Neural progenitor cell (in vitro differentiated cells): Measurements from ENCODE around the gene FRYL. TPM values are rescaled to one million over a fixed set of nuclear protein-coding genes. Genes with fewer than 3 reads are reported as not detected.

Experiments used
- DNase-seq: peaks from one replicate; pipeline ENCODE4 v3.0.0-alpha.2; 2016; ENCODE audit warnings: low spot score
- H2AFZ ChIP-seq: fragments of 200-600 bp; sonication (generic); replicated peaks from 2 replicates; pipeline ENCODE4 v1.6.1; 2016; ENCODE audit warnings: antibody characterized with exemption
- H3F3A ChIP-seq: fragments of 200-600 bp; sonication (generic); 2 replicates; pipeline ENCODE4 v1.6.1; 2016; ENCODE audit warnings: antibody characterized with exemption, low read depth
- H3K27ac ChIP-seq: fragments of 200-600 bp; sonication (generic); 2 replicates; pipeline ENCODE4 v1.5.1; 2016; ENCODE audit warnings: mild to moderate bottlenecking
- H3K27me3 ChIP-seq: fragments of 200-600 bp; sonication (generic); 2 replicates; pipeline ENCODE4 v1.6.1; 2016; ENCODE audit warnings: mild to moderate bottlenecking, moderate library complexity
- H3K36me3 ChIP-seq: fragments of 200-600 bp; sonication (generic); 2 replicates; pipeline ENCODE4 v1.5.1; 2016
- H3K4me1 ChIP-seq: fragments of 200-600 bp; sonication (generic); 2 replicates; pipeline ENCODE4 v1.6.1; 2016; ENCODE audit warnings: mixed run types
- H3K4me2 ChIP-seq: fragments of 200-600 bp; sonication (generic); 2 replicates; pipeline ENCODE4 v1.6.1; 2016
- H3K4me3 ChIP-seq: fragments of 200-600 bp; sonication (generic); 2 replicates; pipeline ENCODE4 v1.5.1; 2016
- H3K79me2 ChIP-seq: fragments of 200-600 bp; sonication (generic); 2 replicates; pipeline ENCODE4 v1.6.1; 2016; ENCODE audit warnings: low read depth
- H3K9ac ChIP-seq: fragments of 200-600 bp; sonication (generic); 2 replicates; pipeline ENCODE4 v1.6.1; 2016
- H3K9me3 ChIP-seq: fragments of 200-600 bp; sonication (generic); 2 replicates; pipeline ENCODE4 v1.5.1; 2016; ENCODE audit warnings: low read depth
- H4K20me1 ChIP-seq: fragments of 200-600 bp; sonication (generic); 2 replicates; pipeline ENCODE4 v1.6.1; 2016; ENCODE audit warnings: low read depth
- H3K27ac Mint-ChIP-seq: 3 replicates; pipeline ENCODE4 v1.8.0; 2021; ENCODE audit warnings: mixed read lengths
- H3K27me3 Mint-ChIP-seq: 2 replicates; pipeline ENCODE4 v1.8.0; 2022; ENCODE audit warnings: low read depth, mild to moderate bottlenecking, inconsistent platforms, moderate library complexity, mixed read lengths; ENCODE audit not compliant: insufficient read depth
- H3K36me3 Mint-ChIP-seq: 3 replicates; pipeline ENCODE4 v1.8.0; 2021; ENCODE audit warnings: mixed read lengths
- H3K4me1 Mint-ChIP-seq: 3 replicates; pipeline ENCODE4 v1.8.0; 2021; ENCODE audit warnings: mixed read lengths
- H3K4me3 Mint-ChIP-seq: 3 replicates; pipeline ENCODE4 v1.8.0; 2021; ENCODE audit warnings: mild to moderate bottlenecking, moderate library complexity, mixed read lengths
- H3K9me3 Mint-ChIP-seq: 3 replicates; pipeline ENCODE4 v1.8.0; 2020; ENCODE audit warnings: mixed read lengths
- CTCF ChIP-seq: fragments of 200-600 bp; sonication (generic); IDR thresholded peaks from 2 replicates; pipeline ENCODE4 v1.5.1; 2017; ENCODE audit warnings: antibody characterized with exemption, mild to moderate bottlenecking
- EZH2 ChIP-seq: fragments of 200-600 bp; sonication (generic); IDR thresholded peaks from 2 replicates; pipeline ENCODE4 v1.6.1; 2017; ENCODE audit warnings: antibody characterized with exemption, mild to moderate bottlenecking, moderate library complexity
- EZH2phosphoT487 ChIP-seq: fragments of 200-600 bp; sonication (generic); IDR thresholded peaks from 2 replicates; pipeline ENCODE4 v1.6.1; 2017; ENCODE audit warnings: antibody characterized with exemption
- total RNA-seq: library from RNA; depleted of rRNA; stranded (reverse); fragments of >200 nt; gene quantifications from 2 replicates; pipeline ENCODE4 v1.2.3, GENCODE V29; 2015; ENCODE audit warnings: low replicate concordance

Gene FRYL
- total RNA-seq, 1 donor from 2014 or later = 70.5 TPM

GRCh38 chr4:48538358-48538757 lies 241.7 kb downstream of the FRYL start:
- no peaks in the 10 kb centered on the region for H3K9me3 ChIP-seq
- H3K27ac Mint-ChIP-seq = no peak overlapping the region
- no peak overlapping the region for H3K4me3 Mint-ChIP-seq
- peaks cover 2% of the 10 kb centered on the region for H3K27me3 Mint-ChIP-seq
- H3F3A ChIP-seq = peaks cover 4% of the 10 kb centered on the region
- no peaks in the 10 kb centered on the region for H3K79me2 ChIP-seq
- no peak for DNase-seq
- H3K27ac ChIP-seq = no peak overlapping the region
- H4K20me1 ChIP-seq = no peaks in the 10 kb centered on the region
- no peak overlapping the region for H3K4me2 ChIP-seq
- no peaks in the 10 kb centered on the region for H3K27me3 ChIP-seq
- H3K4me1 ChIP-seq = no peaks in the 10 kb centered on the region
- H2AFZ ChIP-seq = no peak overlapping the region
- H3K36me3 ChIP-seq = peaks cover 25% of the 10 kb centered on the region
- no peak overlapping the region for H3K4me3 ChIP-seq
- no peaks in the 10 kb centered on the region for H3K9me3 Mint-ChIP-seq
- H3K4me1 Mint-ChIP-seq = no peaks in the 10 kb centered on the region
- no peak overlapping the region for H3K9ac ChIP-seq
- H3K36me3 Mint-ChIP-seq = peaks cover 23% of the 10 kb centered on the region
- TF ChIP-seq CTCF = no peak
- no peak for TF ChIP-seq EZH2
- no peak for TF ChIP-seq EZH2phosphoT487

GRCh38 chr4:48526406-48526805 lies 253.7 kb downstream of the FRYL start:
- no peak for DNase-seq
- Mint-ChIP-seq H3K4me3 (no peak overlapping the region), H3K4me1 (no peaks in the 10 kb centered on the region), H3K27ac (no peak overlapping the region), H3K9me3 (no peaks in the 10 kb centered on the region), H3K36me3 (peaks cover 45% of the 10 kb centered on the region), H3K27me3 (no peaks in the 10 kb centered on the region)
- H4K20me1 ChIP-seq = no peaks in the 10 kb centered on the region
- no peaks in the 10 kb centered on the region for H3F3A ChIP-seq
- H3K9me3 ChIP-seq = no peaks in the 10 kb centered on the region
- H3K27ac ChIP-seq = no peak overlapping the region
- no peak overlapping the region for H3K4me3 ChIP-seq
- H3K36me3 ChIP-seq = peaks cover 32% of the 10 kb centered on the region
- no peaks in the 10 kb centered on the region for H3K79me2 ChIP-seq
- no peaks in the 10 kb centered on the region for H3K4me1 ChIP-seq
- no peak overlapping the region for H3K9ac ChIP-seq
- no peak overlapping the region for H2AFZ ChIP-seq
- TF ChIP-seq CTCF (no peak), EZH2phosphoT487 (no peak), EZH2 (no peak)
- H3K27me3 ChIP-seq = no peaks in the 10 kb centered on the region
- no peak overlapping the region for H3K4me2 ChIP-seq

- H2AFZ ChIP-seq = no peak overlapping the region
- Mint-ChIP-seq H3K4me3 (no peak overlapping the region), H3K36me3 (peaks cover 41% of the 10 kb centered on the region), H3K27me3 (no peaks in the 10 kb centered on the region), H3K4me1 (no peaks in the 10 kb centered on the region), H3K9me3 (no peaks in the 10 kb centered on the region), H3K27ac (no peak overlapping the region)
- no peaks in the 10 kb centered on the region for H3K79me2 ChIP-seq
- H3K36me3 ChIP-seq = peaks cover 19% of the 10 kb centered on the region
- H3K4me3 ChIP-seq = no peak overlapping the region
- H3K9me3 ChIP-seq = no peaks in the 10 kb centered on the region
- H3F3A ChIP-seq = no peaks in the 10 kb centered on the region
- H3K27ac ChIP-seq = no peak overlapping the region
- H3K27me3 ChIP-seq = no peaks in the 10 kb centered on the region
- H3K9ac ChIP-seq = no peak overlapping the region
- H3K4me1 ChIP-seq = no peaks in the 10 kb centered on the region
- no peak for DNase-seq
- TF ChIP-seq EZH2 = no peak
- TF ChIP-seq EZH2phosphoT487 = no peak
- TF ChIP-seq CTCF = no peak
- H4K20me1 ChIP-seq = no peaks in the 10 kb centered on the region
- H3K4me2 ChIP-seq = no peak overlapping the region
These were observed 261.9 kb downstream of the FRYL start for GRCh38 chr4:48518143-48518542.

GRCh38 chr4:48509543-48509942 lies 270.5 kb downstream of the FRYL start:
- Histone ChIP-seq H4K20me1 (no peaks in the 10 kb centered on the region), H3K9ac (no peak overlapping the region), H2AFZ (no peak overlapping the region), H3K4me2 (no peak overlapping the region), H3K4me1 (no peaks in the 10 kb centered on the region), H3F3A (no peaks in the 10 kb centered on the region), H3K79me2 (no peaks in the 10 kb centered on the region), H3K27me3 (no peaks in the 10 kb centered on the region), H3K9me3 (no peaks in the 10 kb centered on the region), H3K27ac (no peak overlapping the region), H3K4me3 (no peak overlapping the region), H3K36me3 (peaks cover 20% of the 10 kb centered on the region)
- no peaks in the 10 kb centered on the region for H3K27me3 Mint-ChIP-seq
- H3K9me3 Mint-ChIP-seq = no peaks in the 10 kb centered on the region
- DNase-seq = no peak
- no peak overlapping the region for H3K4me3 Mint-ChIP-seq
- H3K27ac Mint-ChIP-seq = no peak overlapping the region
- TF ChIP-seq EZH2phosphoT487 (no peak), CTCF (no peak), EZH2 (no peak)
- no peaks in the 10 kb centered on the region for H3K4me1 Mint-ChIP-seq
- H3K36me3 Mint-ChIP-seq = peaks cover 30% of the 10 kb centered on the region
